GM23338 (cell line): ENCODE results near the gene ZCCHC2. TPM values are rescaled to one million over a fixed set of nuclear protein-coding genes. Genes with fewer than 3 reads are reported as not detected.

Experiments used
- ATAC-seq: fragments of 200-7000 bp; cut with Tn5 transposase; 3 replicates; pipeline ENCODE4 v1.9.1; 2020
- DNase-seq: peaks from one replicate; pipeline ENCODE4 v3.0.0-alpha.2; 2015; ENCODE audit warnings: low spot score
- H2AFZ ChIP-seq: fragments of 200-600 bp; sonication (generic); 2 replicates; pipeline ENCODE4 v1.8.0; 2016; ENCODE audit warnings: antibody characterized with exemption, mild to moderate bottlenecking, moderate library complexity
- H3F3A ChIP-seq: fragments of 200-600 bp; sonication (generic); replicated peaks from 2 replicates; pipeline ENCODE4 v1.8.0; 2017; ENCODE audit warnings: antibody characterized with exemption, mixed run types, low read depth
- H3K27ac ChIP-seq: fragments of 200-600 bp; sonication (generic); 2 replicates; pipeline ENCODE4 v1.6.1; 2016; ENCODE audit warnings: low read depth
- H3K27me3 ChIP-seq: fragments of 200-600 bp; sonication (generic); 2 replicates; pipeline ENCODE4 v1.8.0; 2016; ENCODE audit warnings: mild to moderate bottlenecking, mixed run types, moderate library complexity; ENCODE audit not compliant: insufficient read depth
- H3K36me3 ChIP-seq: fragments of 200-600 bp; sonication (generic); 2 replicates; pipeline ENCODE4 v1.8.0; 2016; ENCODE audit warnings: mild to moderate bottlenecking; ENCODE audit not compliant: insufficient read depth
- H3K4me1 ChIP-seq: fragments of 200-600 bp; sonication (generic); 2 replicates; pipeline ENCODE4 v1.8.0; 2016; ENCODE audit warnings: mild to moderate bottlenecking, moderate library complexity; ENCODE audit not compliant: insufficient read depth
- H3K4me2 ChIP-seq: fragments of 200-600 bp; sonication (generic); 2 replicates; pipeline ENCODE4 v1.7.1; 2017; ENCODE audit warnings: mixed run types
- H3K4me3 ChIP-seq: fragments of 200-600 bp; sonication (generic); 2 replicates; pipeline ENCODE4 v1.6.1; 2016; ENCODE audit warnings: mixed run types
- H3K79me2 ChIP-seq: fragments of 200-600 bp; sonication (generic); replicated peaks from 2 replicates; pipeline ENCODE4 v1.8.0; 2017; ENCODE audit warnings: mild to moderate bottlenecking; ENCODE audit not compliant: insufficient read depth
- H3K9me2 ChIP-seq: fragments of 200-600 bp; sonication (generic); 2 replicates; pipeline ENCODE4 v1.8.0; 2017; ENCODE audit not compliant: insufficient read depth
- H4K20me1 ChIP-seq: fragments of 200-600 bp; sonication (generic); replicated peaks from 2 replicates; pipeline ENCODE4 v1.8.0; 2017; ENCODE audit warnings: mild to moderate bottlenecking; ENCODE audit not compliant: insufficient read depth
- H3K27ac Mint-ChIP-seq: 2 replicates; pipeline ENCODE4 v1.8.0; 2020; ENCODE audit warnings: inconsistent platforms, mild to moderate bottlenecking, moderate library complexity, mixed read lengths
- H3K27me3 Mint-ChIP-seq: 3 replicates; pipeline ENCODE4 v1.8.0; 2022; ENCODE audit warnings: low read depth, mild to moderate bottlenecking, moderate library complexity, mixed read lengths, inconsistent platforms; ENCODE audit not compliant: insufficient read depth, poor library complexity
- H3K36me3 Mint-ChIP-seq: 3 replicates; pipeline ENCODE4 v1.8.0; 2021; ENCODE audit warnings: low read depth, mild to moderate bottlenecking, inconsistent platforms, moderate library complexity, mixed read lengths
- H3K4me1 Mint-ChIP-seq: 3 replicates; pipeline ENCODE4 v1.8.0; 2020; ENCODE audit warnings: mild to moderate bottlenecking, inconsistent platforms, mixed read lengths
- H3K4me3 Mint-ChIP-seq: 3 replicates; pipeline ENCODE4 v1.8.0; 2021; ENCODE audit warnings: moderate library complexity, mild to moderate bottlenecking, inconsistent platforms, mixed read lengths
- H3K9me3 Mint-ChIP-seq: 3 replicates; pipeline ENCODE4 v1.8.0; 2020; ENCODE audit warnings: moderate library complexity, mild to moderate bottlenecking, inconsistent platforms, mixed read lengths
- CTCF ChIP-seq, 2 experiments: fragments of 200-600 bp in 1 of 2; sonication (generic) in 1 of 2; conservative IDR thresholded peaks; 2 replicates each; pipeline versions ENCODE4 v1.5.1 to v1.6.1; 2016 to 2017; ENCODE audit warnings: antibody characterized with exemption in 2 of 2, low read depth in 2 of 2, mild to moderate bottlenecking in 2 of 2, moderate library complexity in 1 of 2
- JUNB ChIP-seq: IDR thresholded peaks from one replicate; pipeline ENCODE4 v1.6.1; 2016; ENCODE audit warnings: antibody characterized with exemption; ENCODE audit not compliant: unreplicated experiment
- NANOG ChIP-seq: IDR thresholded peaks from 2 replicates; pipeline ENCODE4 v1.6.1; 2016; ENCODE audit warnings: antibody characterized with exemption, borderline replicate concordance
- STAT1 ChIP-seq: IDR thresholded peaks from one replicate; pipeline ENCODE4 v1.6.1; 2016; ENCODE audit warnings: antibody characterized with exemption; ENCODE audit not compliant: unreplicated experiment
- ZNF462 ChIP-seq: fragments of 250-450 bp; sonication (Bioruptor Pico); IDR thresholded peaks from 2 replicates; pipeline ENCODE4 v1.5.0; 2020; ENCODE audit warnings: mild to moderate bottlenecking, moderate library complexity
- polyA plus RNA-seq: library from polyadenylated mRNA; unstranded; fragments of >200 nt; fragmentation: Nextera tagmentation; extraction: Ambion mirVana; gene quantifications from 2 replicates; pipeline ENCODE4 v1.2.1, GENCODE V29; 2016
- total RNA-seq: library from RNA; depleted of rRNA; stranded (reverse); fragments of >200 nt; shearing (Covaris generic); gene quantifications from 2 replicates; pipeline ENCODE4 v1.2.3, GENCODE V29; 2014

ZCCHC2 gene
- total and polyA plus RNA-seq, 2 experiments from 2014 or later: 5.4 to 15.4 TPM

GRCh38 chr18:62566199-62566598 is 43.4 kb downstream of the ZCCHC2 start:
- no peaks in the 10 kb centered on the region for H4K20me1 ChIP-seq
- no peaks in the 10 kb centered on the region for H3K27me3 ChIP-seq
- H3K79me2 ChIP-seq: no peaks in the 10 kb centered on the region
- H3K27ac ChIP-seq: no peak overlapping the region
- Mint-ChIP-seq H3K27ac (no peak overlapping the region), H3K4me1 (no peaks in the 10 kb centered on the region), H3K27me3 (no peaks in the 10 kb centered on the region), H3K36me3 (peaks cover 22% of the 10 kb centered on the region), H3K9me3 (no peaks in the 10 kb centered on the region), H3K4me3 (no peak overlapping the region)
- H3K4me1 ChIP-seq: no peaks in the 10 kb centered on the region
- ATAC-seq: peak; percentile 59
- no peak overlapping the region for H3K4me2 ChIP-seq
- H3F3A ChIP-seq: no peaks in the 10 kb centered on the region
- H2AFZ ChIP-seq: no peak overlapping the region
- TF ChIP-seq NANOG (no peak), CTCF (conservative IDR thresholded peaks at IDR 0.05; ENCODE audit: low read depth in 2 of 2) (peak; percentile 48 to 70), STAT1 (no peak), ZNF462 (CRISPR knock-in tag) (no peak), JUNB (no peak)
- peaks cover 11% of the 10 kb centered on the region; the same call in 1 of the 2 replicates for H3K36me3 ChIP-seq
- no peak overlapping the region for H3K4me3 ChIP-seq
- DNase-seq: peak; percentile 78
- H3K9me2 ChIP-seq: no peaks in the 10 kb centered on the region
